Astrocyte of the cerebellum (primary cell): ENCODE data around the gene CLSTN2.

Experiments
- DNase-seq: peaks from one replicate; pipeline ENCODE4 v3.0.0-alpha.2; 2011; ENCODE audit warnings: low read depth
- H3K4me3 ChIP-seq: 2 replicates; pipeline ENCODE4 v1.5.1; 2011; ENCODE audit warnings: mild to moderate bottlenecking, low read depth, low read length, moderate library complexity
- in situ Hi-C: cut with HindIII; loops from 2 replicates; pipeline ENCODE4 v1.10.0; 2017; ENCODE audit warnings: low sequenced_read_pairs
- TF ChIP-seq, protein P1 (sequence below): IDR thresholded peaks from 2 replicates; pipeline ENCODE4 v1.5.1; 2012; ENCODE audit warnings: low read length, low read depth, moderate library complexity, mild to moderate bottlenecking; ENCODE audit errors: missing control alignments

The CLSTN2 gene

DNA sequence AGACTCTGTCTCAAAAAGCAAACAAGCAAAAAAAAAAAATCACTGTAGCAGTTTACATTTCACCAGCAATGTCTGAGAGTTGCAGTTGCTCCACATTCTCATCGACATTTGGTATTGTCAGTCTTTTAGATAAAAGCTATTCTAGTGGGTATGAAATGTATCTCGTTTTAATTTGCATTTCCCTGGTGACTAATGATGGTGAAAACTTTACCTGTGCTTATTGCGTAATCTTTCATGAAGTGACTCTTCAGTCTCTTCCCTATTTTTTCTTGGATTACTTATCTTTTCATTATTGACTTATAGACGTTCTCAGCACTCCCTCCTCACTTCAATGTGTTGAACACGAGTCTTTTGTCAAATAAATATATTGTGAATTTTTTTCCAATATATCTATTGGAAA is 37.2 kb upstream of the CLSTN2 start:
- in situ Hi-C loops = no loop called here
- no peak overlapping the region for H3K4me3 ChIP-seq
- DNase-seq = no peak
- TF ChIP-seq, protein P1, sequence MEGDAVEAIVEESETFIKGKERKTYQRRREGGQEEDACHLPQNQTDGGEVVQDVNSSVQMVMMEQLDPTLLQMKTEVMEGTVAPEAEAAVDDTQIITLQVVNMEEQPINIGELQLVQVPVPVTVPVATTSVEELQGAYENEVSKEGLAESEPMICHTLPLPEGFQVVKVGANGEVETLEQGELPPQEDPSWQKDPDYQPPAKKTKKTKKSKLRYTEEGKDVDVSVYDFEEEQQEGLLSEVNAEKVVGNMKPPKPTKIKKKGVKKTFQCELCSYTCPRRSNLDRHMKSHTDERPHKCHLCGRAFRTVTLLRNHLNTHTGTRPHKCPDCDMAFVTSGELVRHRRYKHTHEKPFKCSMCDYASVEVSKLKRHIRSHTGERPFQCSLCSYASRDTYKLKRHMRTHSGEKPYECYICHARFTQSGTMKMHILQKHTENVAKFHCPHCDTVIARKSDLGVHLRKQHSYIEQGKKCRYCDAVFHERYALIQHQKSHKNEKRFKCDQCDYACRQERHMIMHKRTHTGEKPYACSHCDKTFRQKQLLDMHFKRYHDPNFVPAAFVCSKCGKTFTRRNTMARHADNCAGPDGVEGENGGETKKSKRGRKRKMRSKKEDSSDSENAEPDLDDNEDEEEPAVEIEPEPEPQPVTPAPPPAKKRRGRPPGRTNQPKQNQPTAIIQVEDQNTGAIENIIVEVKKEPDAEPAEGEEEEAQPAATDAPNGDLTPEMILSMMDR = no peak

DNA sequence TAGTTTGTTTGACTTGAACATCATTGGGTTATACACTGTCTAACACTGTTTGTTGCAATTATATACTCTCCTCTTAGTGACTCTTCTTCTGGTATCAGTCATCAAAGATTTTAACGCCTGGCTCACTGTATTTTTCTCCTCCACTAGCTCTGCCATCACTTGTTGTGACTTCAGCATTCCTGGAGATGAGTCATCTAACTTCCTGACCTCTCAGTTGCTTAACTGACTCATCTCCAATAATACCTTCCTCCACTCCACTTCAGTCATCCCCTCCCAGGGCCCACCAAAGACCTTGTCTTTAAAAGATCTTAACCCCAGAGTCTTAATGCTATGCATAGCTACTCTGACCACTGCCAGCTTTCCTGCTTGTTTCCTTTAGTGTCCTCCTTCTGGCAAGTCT is 28.6 kb upstream of the CLSTN2 start:
- H3K4me3 ChIP-seq = no peak overlapping the region
- TF ChIP-seq, protein P1 = no peak
- in situ Hi-C loops = no loop called here
- DNase-seq = peak; percentile 37

DNA sequence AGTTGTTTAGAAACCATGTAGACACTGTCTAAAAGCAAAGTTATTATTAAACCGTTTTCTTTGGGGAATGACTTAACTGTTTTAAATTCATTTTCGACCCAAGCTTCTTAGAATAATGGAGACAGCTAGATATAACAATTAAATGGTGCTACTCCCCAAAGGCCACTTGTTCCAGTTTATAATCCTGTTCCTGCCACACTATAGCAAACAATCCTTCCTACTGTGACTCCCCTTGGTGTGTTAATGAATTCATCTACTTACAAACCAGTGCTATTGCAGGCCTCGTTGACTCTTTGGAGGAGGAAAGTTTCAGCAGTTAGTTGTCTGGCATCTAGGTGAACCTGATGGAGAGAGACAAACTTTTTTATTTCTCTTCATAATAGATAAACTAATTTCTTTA is 25.2 kb upstream of the CLSTN2 start:
- no peak for DNase-seq
- TF ChIP-seq, protein P1 = no peak
- in situ Hi-C loops = no loop called here

DNA sequence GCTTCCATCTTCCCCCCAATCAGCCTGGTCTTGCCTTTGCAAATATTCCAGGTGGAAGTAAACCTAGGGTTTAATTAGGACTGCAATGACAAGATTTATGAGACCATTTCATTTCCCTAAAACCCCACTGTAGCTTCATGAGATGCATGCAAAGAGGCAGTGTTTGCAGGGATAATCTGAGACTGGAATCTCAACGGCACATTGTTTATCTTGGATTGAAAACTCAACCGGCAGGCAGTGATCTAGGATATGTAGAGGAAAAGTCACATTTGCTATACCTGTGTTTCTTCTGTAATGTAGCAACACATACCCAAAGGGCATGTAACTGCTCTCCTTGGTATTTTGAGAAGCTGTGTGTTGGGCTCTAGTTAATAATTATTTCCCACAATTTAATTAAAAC is 18.7 kb upstream of the CLSTN2 start:
- in situ Hi-C loops = no loop called here
- H3K4me3 ChIP-seq = no peak overlapping the region
- no peak for DNase-seq
- TF ChIP-seq, protein P1 = no peak

More for the DNA sequence above, 25.2 kb upstream of the CLSTN2 start:
- H3K4me3 ChIP-seq = no peak overlapping the region

DNA sequence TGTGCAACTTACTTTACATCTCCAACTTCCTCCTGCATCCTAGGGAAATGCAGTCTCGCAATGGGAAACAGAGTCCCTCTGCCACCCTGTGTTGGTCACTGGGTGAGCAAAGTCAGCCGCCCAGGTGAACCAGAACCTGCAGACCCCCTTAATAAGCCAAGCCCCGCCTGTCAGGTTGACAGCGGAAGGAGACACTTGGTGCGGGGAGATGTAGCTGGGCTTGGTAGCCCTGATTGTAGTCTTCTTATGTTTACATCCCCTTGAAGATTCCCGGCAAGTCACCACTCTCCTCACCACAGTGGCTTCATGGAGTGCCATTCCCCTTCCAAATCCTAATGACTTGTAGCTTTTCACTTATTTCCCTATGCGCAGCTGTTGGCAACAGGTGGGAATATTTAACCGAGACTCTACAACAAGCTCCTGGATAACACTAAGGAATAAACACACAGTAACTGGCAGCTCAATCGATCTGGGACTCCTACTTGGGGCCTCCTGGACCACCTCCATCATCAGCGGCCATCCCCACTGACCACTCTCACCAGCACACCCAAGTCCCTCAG is 17.7 kb upstream of the CLSTN2 start:
- in situ Hi-C loops = no loop called here
- no peak overlapping the region for H3K4me3 ChIP-seq
- DNase-seq = no peak
- TF ChIP-seq, protein P1 = no peak

DNA sequence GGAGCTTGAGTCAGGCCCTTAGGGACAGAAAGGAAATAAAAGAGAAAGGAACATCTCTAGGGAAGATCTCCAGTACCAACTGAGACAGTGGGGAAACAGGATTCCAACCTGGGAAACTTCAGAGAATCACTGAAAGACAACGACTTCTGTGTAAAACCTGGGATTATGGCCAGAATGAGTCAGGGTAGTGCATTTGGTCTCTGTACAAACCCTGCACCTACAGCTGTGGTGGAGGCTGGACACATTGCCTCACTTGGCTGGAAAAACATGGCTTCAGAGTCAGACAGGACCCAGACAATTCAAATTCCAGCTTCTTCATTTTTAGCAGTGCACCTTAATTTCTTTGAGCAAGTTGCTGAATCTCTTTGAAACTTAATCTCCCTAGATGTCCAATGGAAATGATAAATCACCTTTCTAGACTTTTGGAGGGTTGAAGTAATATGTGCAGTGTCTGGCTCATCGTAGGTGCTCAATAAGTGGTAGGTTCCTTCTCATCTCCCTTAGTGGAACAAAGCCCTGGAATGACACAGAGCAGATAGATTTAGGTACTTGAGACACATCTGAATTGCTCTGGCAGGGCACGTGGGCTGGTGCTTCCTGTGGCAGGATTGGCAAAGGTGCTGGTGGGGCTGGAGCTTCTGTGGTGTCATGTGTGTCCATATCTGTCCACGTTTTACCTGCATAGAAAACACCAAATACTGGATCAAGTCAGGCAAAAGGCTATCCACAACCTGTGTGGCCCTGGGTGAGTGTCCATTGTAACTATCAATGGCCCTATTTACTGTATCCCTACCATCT is 6.1 kb upstream of the CLSTN2 start:
- in situ Hi-C loops = no loop called here
- no peak overlapping the region for H3K4me3 ChIP-seq
- TF ChIP-seq, protein P1 = no peak
- peak; percentile 37 for DNase-seq
